Gastrocnemius medialis (tissue), 4 donors: ENCODE measurements around the gene ZDHHC7. TPM values are rescaled to one million over a fixed set of nuclear protein-coding genes. Genes with fewer than 3 reads are reported as not detected.

ENCODE experiments used
- ATAC-seq, 2 donors: fragments of 150-250 bp; one replicate each; pipeline ENCODE4 v1.9.1; 2016
- DNase-seq, 2 donors: peaks; one replicate each; pipeline ENCODE4 v3.0.0-alpha.2; 2019
- H3K27ac ChIP-seq, 4 donors: fragments of 200-600 bp; sonication (generic); 1 replicate in 1 of 4; 2 replicates in 3 of 4; pipeline ENCODE4 v1.5.1; 2016 to 2018; ENCODE audit warnings: mild to moderate bottlenecking in 2 of 4, moderate library complexity in 1 of 4
- H3K27me3 ChIP-seq, 3 donors: fragments of 200-600 bp; sonication (generic) in 2 of 3; 1 replicate in 1 of 3; 2 replicates in 2 of 3; pipeline versions ENCODE4 v1.5.1 to v1.6.0; 2016 to 2019; ENCODE audit warnings: mild to moderate bottlenecking in 1 of 3, moderate library complexity in 1 of 3
- H3K36me3 ChIP-seq, 2 donors: fragments of 200-600 bp; sonication (generic) in 1 of 2; one replicate each; pipeline ENCODE4 v1.5.1; 2017 to 2018
- H3K4me1 ChIP-seq, 2 donors: fragments of 200-600 bp; sonication (generic) in 1 of 2; one replicate each; pipeline ENCODE4 v1.5.1; 2016 to 2017; ENCODE audit warnings: mild to moderate bottlenecking in 2 of 2
- H3K4me3 ChIP-seq, 4 donors: fragments of 200-600 bp; sonication (generic) in 3 of 4; 1 replicate in 1 of 4; 2 replicates in 3 of 4; pipeline ENCODE4 v1.5.1; 2016 to 2019; ENCODE audit warnings: mild to moderate bottlenecking in 2 of 4
- H3K9me3 ChIP-seq, 3 donors: fragments of 200-600 bp; sonication (generic) in 2 of 3; 1 replicate in 1 of 3; 2 replicates in 2 of 3; pipeline ENCODE4 v1.5.1; 2016 to 2019
- CTCF ChIP-seq, 5 experiments: fragments of 450-650 bp in 3 of 5; fragments of 200-600 bp in 2 of 5; sonication (generic) in 2 of 5; IDR thresholded peaks in 4 of 5; conservative IDR thresholded peaks in 1 of 5; 1 replicate in 4 of 5; 2 replicates in 1 of 5; pipeline ENCODE4 v1.5.1; 2016 to 2019; ENCODE audit warnings: antibody characterized with exemption in 5 of 5, mild to moderate bottlenecking in 3 of 5, moderate library complexity in 3 of 5
- POLR2A ChIP-seq, 2 donors: fragments of 450-650 bp; IDR thresholded peaks; one replicate each; pipeline ENCODE4 v1.6.1; 2017; ENCODE audit warnings: antibody characterized with exemption in 2 of 2, mild to moderate bottlenecking in 2 of 2, moderate library complexity in 2 of 2
- in situ Hi-C, 4 donors: fragments of 200-750 bp; cut with MboI; loops; one replicate each; pipeline versions ENCODE4 v1.15.0 to v1.8.0; 2017; ENCODE audit warnings: low sequenced_read_pairs in 4 of 4
- intact Hi-C: fragments of 100-400 bp; cut with DNase I; formaldehyde crosslinking; loops from one replicate; pipeline ENCODE4 v1.15.1; 2023; ENCODE audit warnings: low total_unique reads
- total RNA-seq, 4 donors: library from RNA; depleted of rRNA; stranded (reverse); fragments of >200 nt; gene quantifications; one replicate each; pipeline versions ENCODE4 v1.1.0 to v1.2.3, GENCODE V29; 2016

The ZDHHC7 gene
- total RNA-seq, 4 donors from 2014 or later = 55.0 to 93.5 (median 68.4) TPM

- in situ Hi-C loops = no loop called here
Observed at GRCh38 chr16:85045077-85045476, 33.7 kb upstream of the ZDHHC7 start.

DNA sequence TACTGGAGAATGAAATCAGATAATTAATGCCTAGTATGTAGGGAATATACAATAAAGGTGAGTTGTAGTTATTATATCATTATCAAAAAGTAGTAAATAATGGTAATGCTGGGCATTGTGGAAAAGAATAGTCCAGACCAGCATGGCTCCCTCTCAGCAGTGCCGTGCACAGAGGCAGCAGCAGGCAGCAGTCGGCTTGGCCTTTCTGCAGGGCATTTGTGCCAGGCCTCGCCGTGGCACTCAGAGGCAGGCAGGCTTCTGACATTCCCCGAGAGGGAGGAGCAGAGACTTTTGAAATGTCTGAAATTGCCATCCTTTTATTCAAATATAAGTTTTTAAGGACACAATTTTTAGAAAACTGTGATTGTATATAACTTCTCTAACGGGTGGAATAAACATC lies 31.3 kb upstream of the ZDHHC7 start:
- TF ChIP-seq POLR2A (IDR thresholded peaks at IDR 0.05) = no peak
- no peak for TF ChIP-seq CTCF (IDR thresholded peaks at IDR 0.05 in 4 of 5, conservative IDR thresholded peaks at IDR 0.05 in 1 of 5)
- H3K4me3 ChIP-seq = no peak overlapping the region
- no peak for DNase-seq
- no peaks in the 10 kb centered on the region for H3K36me3 ChIP-seq
- intact Hi-C loops = no loop called here
- no peaks in the 10 kb centered on the region for H3K27me3 ChIP-seq
- no peak for ATAC-seq
- no peaks in the 10 kb centered on the region for H3K9me3 ChIP-seq
- H3K4me1 ChIP-seq = peaks cover 5 to 21% of the 10 kb centered on the region in 2 donors
- in situ Hi-C loops = no loop called here
- H3K27ac ChIP-seq = no peak overlapping the region

More at GRCh38 chr16:85045077-85045476, 33.7 kb upstream of the ZDHHC7 start:
- ATAC-seq (no peak), DNase-seq (no peak)
- Histone ChIP-seq H3K27me3 (no peaks in the 10 kb centered on the region), H3K4me1 (peaks cover 5 to 28% of the 10 kb centered on the region in 2 donors), H3K36me3 (no peaks in the 10 kb centered on the region), H3K27ac (no peak overlapping the region), H3K4me3 (no peak overlapping the region), H3K9me3 (no peaks in the 10 kb centered on the region)
- intact Hi-C loops = no loop called here
- TF ChIP-seq CTCF (IDR thresholded peaks at IDR 0.05 in 4 of 5, conservative IDR thresholded peaks at IDR 0.05 in 1 of 5) (no peak), POLR2A (IDR thresholded peaks at IDR 0.05) (no peak)

DNA sequence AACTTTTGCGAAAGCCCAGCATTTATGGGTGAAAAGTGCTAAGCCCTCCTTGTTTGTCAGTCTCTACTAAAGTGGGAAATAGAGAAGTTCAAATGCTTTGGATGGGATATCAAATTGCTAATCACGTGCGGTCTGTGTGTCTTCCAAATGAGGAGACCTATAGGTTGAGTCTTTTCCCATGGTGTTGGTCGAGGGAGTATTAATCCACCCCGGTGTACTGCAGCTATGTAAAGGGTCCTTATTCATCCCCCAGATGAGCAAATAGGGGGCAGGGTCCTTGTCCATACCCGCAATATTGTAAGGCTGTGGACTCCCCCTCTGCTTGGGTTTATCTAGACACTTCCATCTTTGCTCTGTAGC lies 30.8 kb upstream of the ZDHHC7 start:
- Histone ChIP-seq H3K27ac (no peak overlapping the region), H3K4me1 (peaks cover 5 to 21% of the 10 kb centered on the region in 2 donors), H3K9me3 (no peaks in the 10 kb centered on the region), H3K36me3 (no peaks in the 10 kb centered on the region), H3K27me3 (no peaks in the 10 kb centered on the region), H3K4me3 (peak overlapping the region in 1 of 4 donors; percentile 44)
- in situ Hi-C loops (no loop called here), intact Hi-C loops (no loop called here)
- DNase-seq (no peak), ATAC-seq (no peak)
- TF ChIP-seq CTCF (IDR thresholded peaks at IDR 0.05 in 4 of 5, conservative IDR thresholded peaks at IDR 0.05 in 1 of 5) (no peak), POLR2A (IDR thresholded peaks at IDR 0.05) (no peak)

GRCh38 chr16:85041219-85042166 lies 30.2 kb upstream of the ZDHHC7 start:
- peak; percentile 62 to 86 for ATAC-seq
- no peak for TF ChIP-seq CTCF (IDR thresholded peaks at IDR 0.05 in 4 of 5, conservative IDR thresholded peaks at IDR 0.05 in 1 of 5)
- no peak for TF ChIP-seq POLR2A (IDR thresholded peaks at IDR 0.05)
- Histone ChIP-seq H3K36me3 (no peaks in the 10 kb centered on the region), H3K4me3 (peak overlapping the region in 2 of 4 donors; percentile 13 to 44), H3K4me1 (peaks cover 5 to 21% of the 10 kb centered on the region in 2 donors), H3K27ac (no peak overlapping the region), H3K27me3 (no peaks in the 10 kb centered on the region), H3K9me3 (no peaks in the 10 kb centered on the region)
- in situ Hi-C loops = no loop called here
- DNase-seq = peak in 1 of 2 donors; percentile 46
- intact Hi-C loops = no loop called here
